ENCODE data around the gene LKAAEAR1.

DNA sequence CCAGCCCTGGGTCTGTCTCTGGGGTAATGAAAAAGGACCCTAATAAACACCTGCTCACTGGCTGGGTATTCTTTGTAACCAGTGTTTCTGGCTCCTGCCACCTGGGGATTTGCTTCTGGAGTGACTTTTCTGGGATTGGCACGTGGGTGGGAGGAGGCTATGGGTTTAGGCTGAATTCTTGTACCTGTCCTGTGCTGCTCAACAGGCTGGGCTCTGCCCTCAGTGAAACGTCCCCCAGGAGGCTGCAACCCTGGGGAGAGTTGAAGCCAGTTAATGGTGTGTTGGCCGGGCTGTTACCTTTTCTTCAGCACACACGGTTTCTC, 16.3 kb upstream of the LKAAEAR1 start:
- TF ChIP-seq CTCF (conservative IDR thresholded peaks at IDR 0.05; ENCODE audit: low read length) (no peak), EZH2phosphoT487 (IDR thresholded peaks at IDR 0.05; ENCODE audit: borderline replicate concordance, low read depth, low read length) (no peak)

Data from OCI-LY7 (cell line).